ENCODE results near the gene GRIK2.
"Not testable (repeated sequence)": the region's sequence is repeated elsewhere in the genome, so short reads cannot be mapped to it uniquely, and the experiment has no call there.

Gene GRIK2

DNA sequence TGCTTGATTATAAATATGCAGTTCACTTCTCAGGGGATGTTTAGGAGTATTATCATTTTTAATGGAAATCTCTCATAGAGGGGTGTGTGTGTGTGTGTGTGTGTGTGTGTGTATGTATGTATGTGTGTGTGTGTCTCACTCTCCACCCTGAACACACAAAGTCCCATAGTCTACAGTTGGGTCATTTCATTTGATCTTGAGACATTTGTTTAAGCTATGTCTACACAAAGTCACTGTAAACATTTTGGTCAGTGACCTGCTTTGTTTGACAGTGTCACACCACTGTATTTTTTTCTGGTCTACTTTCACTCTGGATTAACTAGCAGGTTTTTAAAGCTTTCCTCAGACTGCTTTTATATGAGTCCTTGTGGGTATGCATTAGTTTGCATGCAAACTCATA is 215.2 kb downstream of the GRIK2 start:
- TF ChIP-seq CTCF (IDR thresholded peaks at IDR 0.05) (no peak), ZFX (IDR thresholded peaks at IDR 0.05; ENCODE audit: borderline replicate concordance) (no peak)
- no peak overlapping the region for H3K27ac ChIP-seq

DNA sequence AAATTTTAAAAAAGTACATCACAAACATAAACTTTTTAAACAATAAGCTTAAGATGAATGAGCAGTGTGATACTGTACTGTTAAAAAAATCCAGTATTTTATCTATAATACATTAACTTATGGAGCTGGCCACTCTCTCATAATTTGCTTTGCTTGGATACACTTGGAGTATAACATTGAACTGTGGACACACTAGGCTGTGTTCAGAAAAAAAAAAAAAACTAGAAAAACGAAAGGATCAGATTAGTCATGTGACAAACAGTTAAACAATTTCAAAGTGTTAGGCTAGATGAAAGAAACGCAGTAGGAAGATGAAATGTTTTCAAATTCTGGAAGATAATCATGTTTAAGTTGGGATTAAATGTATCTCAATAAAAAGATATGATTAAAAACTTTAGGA is 220.0 kb downstream of the GRIK2 start:
- no peak overlapping the region for H3K27ac ChIP-seq
- TF ChIP-seq CTCF (IDR thresholded peaks at IDR 0.05) = no peak
- TF ChIP-seq ZFX (IDR thresholded peaks at IDR 0.05; ENCODE audit: borderline replicate concordance) = no peak

DNA sequence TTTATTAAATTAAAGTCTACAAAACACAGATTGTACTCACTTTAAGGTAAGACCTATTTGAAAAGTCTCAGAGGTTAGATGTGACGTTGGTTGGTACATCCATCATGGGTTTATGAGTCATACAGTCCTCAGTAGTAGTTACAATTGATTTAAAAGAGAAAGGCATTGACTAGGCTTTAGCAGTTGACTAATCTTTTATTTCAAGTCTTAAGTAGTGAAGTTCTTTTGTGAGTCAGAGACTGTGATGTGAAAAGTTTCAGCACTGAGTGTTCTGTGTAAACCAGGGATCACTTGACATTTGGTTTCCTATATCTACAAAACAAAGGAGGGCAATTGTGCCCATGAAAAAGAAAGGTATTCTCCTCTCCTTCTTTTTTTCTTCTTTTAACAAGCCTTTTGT is 221.3 kb downstream of the GRIK2 start:
- no peak overlapping the region for H3K27ac ChIP-seq
- TF ChIP-seq ZFX (IDR thresholded peaks at IDR 0.05; ENCODE audit: borderline replicate concordance) (no peak), CTCF (IDR thresholded peaks at IDR 0.05) (no peak)

DNA sequence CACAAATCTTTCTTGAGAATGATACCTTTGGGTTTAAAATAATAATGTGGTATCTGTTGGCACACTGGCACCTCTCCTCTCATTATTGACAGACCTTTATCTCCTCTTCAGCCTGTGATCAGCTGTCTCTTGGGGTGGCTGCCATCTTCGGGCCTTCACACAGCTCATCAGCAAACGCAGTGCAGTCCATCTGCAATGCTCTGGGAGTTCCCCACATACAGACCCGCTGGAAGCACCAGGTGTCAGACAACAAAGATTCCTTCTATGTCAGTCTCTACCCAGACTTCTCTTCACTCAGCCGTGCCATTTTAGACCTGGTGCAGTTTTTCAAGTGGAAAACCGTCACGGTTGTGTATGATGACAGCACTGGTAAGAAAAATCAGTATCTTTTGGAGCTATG is 232.8 kb downstream of the GRIK2 start:
- no peak overlapping the region for H3K27ac ChIP-seq
- no peak for TF ChIP-seq CTCF (IDR thresholded peaks at IDR 0.05)
- no peak for TF ChIP-seq ZFX (IDR thresholded peaks at IDR 0.05; ENCODE audit: borderline replicate concordance)

DNA sequence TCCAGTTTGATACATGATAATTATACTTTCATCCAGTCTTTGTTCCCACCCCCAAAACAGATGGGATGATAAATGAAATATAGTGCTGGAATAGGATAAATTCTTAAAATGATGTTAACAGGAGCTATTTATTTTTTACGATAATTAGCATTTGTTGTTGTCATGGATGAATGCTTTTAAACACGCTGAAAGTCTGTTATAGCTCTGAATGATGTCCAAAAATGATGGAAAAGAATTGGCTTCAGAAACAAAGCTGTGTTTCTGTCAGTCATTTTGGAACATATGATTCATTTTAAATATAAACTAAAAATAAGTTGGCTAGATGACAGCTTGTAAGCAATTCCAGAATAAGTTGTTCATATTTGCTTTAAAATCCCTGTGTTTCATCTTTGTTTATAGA is 237.4 kb downstream of the GRIK2 start:
- TF ChIP-seq ZFX (IDR thresholded peaks at IDR 0.05; ENCODE audit: borderline replicate concordance) (no peak), CTCF (IDR thresholded peaks at IDR 0.05) (no peak)
- H3K27ac ChIP-seq = no peak overlapping the region

- TF ChIP-seq ZFX (IDR thresholded peaks at IDR 0.05; ENCODE audit: borderline replicate concordance) (no peak), CTCF (IDR thresholded peaks at IDR 0.05) (no peak)
- no peak overlapping the region for H3K27ac ChIP-seq
Measured at GRCh38 chr6:101633081-101633480, 239.6 kb downstream of the GRIK2 start.

- not testable (repeated sequence) for H3K27ac ChIP-seq
Measured at GRCh38 chr6:101638865-101639264, 245.4 kb downstream of the GRIK2 start.

GRCh38 chr6:101640131-101640530 is 246.6 kb downstream of the GRIK2 start:
- TF ChIP-seq CTCF (IDR thresholded peaks at IDR 0.05) (no peak), ZFX (IDR thresholded peaks at IDR 0.05; ENCODE audit: borderline replicate concordance) (no peak)
- no peak overlapping the region for H3K27ac ChIP-seq
